Measurements from ENCODE around the gene PRAMEF11. TPM values are rescaled to one million over a fixed set of nuclear protein-coding genes. Genes with fewer than 3 reads are reported as not detected.

PRAMEF11 gene
- total and polyA plus RNA-seq, 2 of the 8 experiments (the other 6 are each of a cell fraction or from before 2014, with no cell fraction given): not detected

DNA sequence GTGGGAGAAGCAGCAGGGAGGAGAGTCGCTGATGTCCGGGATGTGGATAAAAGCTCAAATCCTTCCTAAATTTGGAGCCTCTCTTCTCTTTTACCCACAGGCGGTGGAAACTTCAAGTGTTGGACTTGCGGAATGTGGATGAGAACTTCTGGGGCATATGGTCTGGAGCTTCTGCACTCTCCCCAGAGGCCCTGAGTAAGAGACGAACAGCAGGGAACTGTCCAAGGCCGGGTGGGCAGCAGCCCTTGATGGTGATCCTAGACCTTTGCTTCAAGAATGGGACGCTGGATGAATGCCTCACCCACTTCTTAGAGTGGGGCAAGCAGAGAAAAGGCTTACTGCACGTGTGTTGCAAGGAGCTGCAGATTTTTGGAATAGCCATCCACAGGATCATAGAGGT lies 55.8 kb downstream of the PRAMEF11 start:
- POLR2A ChIA-PET (ENCODE audit: partially characterized antibody): no interaction called here
- CTCF ChIA-PET (ENCODE audit: partially characterized antibody): interaction anchor here (0.6 to 1.8 kb wide), 5 partner anchors 10 to 739 kb away, joined by 3 to 5 read pairs (median 3); no protein-coding TSS in a partner anchor
- no peak for TF ChIP-seq BACH1 (IDR thresholded peaks at IDR 0.05; ENCODE audit: low read length)
- no peak for TF ChIP-seq KDM4A (IDR thresholded peaks at IDR 0.05; ENCODE audit: low read depth, low read length, severe bottlenecking)
- no peak for TF ChIP-seq E2F6 (IDR thresholded peaks at IDR 0.05)
- TF ChIP-seq ASH2L (IDR thresholded peaks at IDR 0.05; ENCODE audit: low read length): no peak
- no peak for TF ChIP-seq BCL11A (IDR thresholded peaks at IDR 0.05; ENCODE audit: low read depth in 2 of 2, low read length in 2 of 2)
- no peak for TF ChIP-seq JUND (IDR thresholded peaks at IDR 0.05; ENCODE audit: low read length)
- no peak for TF ChIP-seq CBX8 (IDR thresholded peaks at IDR 0.05; ENCODE audit: borderline replicate concordance, low read depth, low read length)
- TF ChIP-seq SIX5 (IDR thresholded peaks at IDR 0.05; ENCODE audit: low read depth, low read length): no peak
- TF ChIP-seq, protein P1, sequence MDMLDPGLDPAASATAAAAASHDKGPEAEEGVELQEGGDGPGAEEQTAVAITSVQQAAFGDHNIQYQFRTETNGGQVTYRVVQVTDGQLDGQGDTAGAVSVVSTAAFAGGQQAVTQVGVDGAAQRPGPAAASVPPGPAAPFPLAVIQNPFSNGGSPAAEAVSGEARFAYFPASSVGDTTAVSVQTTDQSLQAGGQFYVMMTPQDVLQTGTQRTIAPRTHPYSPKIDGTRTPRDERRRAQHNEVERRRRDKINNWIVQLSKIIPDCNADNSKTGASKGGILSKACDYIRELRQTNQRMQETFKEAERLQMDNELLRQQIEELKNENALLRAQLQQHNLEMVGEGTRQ (IDR thresholded peaks at IDR 0.05; ENCODE audit: low read length): no peak
- no peak for TF ChIP-seq MAFK (IDR thresholded peaks at IDR 0.05; ENCODE audit: low read depth, low read length)
- TF ChIP-seq CTCF (IDR thresholded peaks at IDR 0.05; ENCODE audit: control extremely low read depth in 1 of 3, insufficient read depth in 1 of 3, low read depth in 1 of 3, low read length in 3 of 3): no peak

More for the DNA sequence above, 55.8 kb downstream of the PRAMEF11 start:
- Histone ChIP-seq H2AFZ (ENCODE audit: low read length) (no peak overlapping the region), H4K5ac (ENCODE audit: insufficient read length, low read depth, low read length) (no peak overlapping the region), H3K4me3 (ENCODE audit: extremely low read depth in 1 of 4, insufficient read depth in 2 of 4, low read depth in 3 of 4, low read length in 4 of 4) (no peak overlapping the region), H3K79me2 (ENCODE audit: control insufficient read depth in 1 of 2, insufficient read depth in 2 of 2, low read length in 2 of 2) (no peaks in the 10 kb centered on the region), H3K23me2 (ENCODE audit: low read depth, low read length) (no peaks in the 10 kb centered on the region), H3K23ac (ENCODE audit: insufficient read length) (no peak overlapping the region), H3K9me3 (ENCODE audit: insufficient read depth in 2 of 2, low read depth in 1 of 2, low read length in 1 of 2) (no peaks in the 10 kb centered on the region), H3K4me2 (ENCODE audit: insufficient read depth in 1 of 2, low read depth in 2 of 2, low read length in 2 of 2) (no peak overlapping the region), H4K20me1 (replicated peaks in 1 of 2; ENCODE audit: control insufficient read depth in 1 of 2, insufficient read depth in 2 of 2, low read length in 2 of 2) (no peaks in the 10 kb centered on the region), H2BK20ac (ENCODE audit: low read length) (no peak overlapping the region), H3K4ac (replicated peaks; ENCODE audit: insufficient read length, low read depth, low read length) (no peak overlapping the region), H3K36me3 (ENCODE audit: control insufficient read depth in 2 of 4, insufficient read depth in 4 of 4, low read length in 3 of 4) (no peaks in the 10 kb centered on the region; a peak in 1 of 8 replicates), H3K27me3 (replicated peaks in 1 of 4; ENCODE audit: control insufficient read depth in 3 of 4, extremely low read depth in 1 of 4, insufficient read depth in 3 of 4, low read length in 3 of 4) (no peaks in the 10 kb centered on the region), H2BK5ac (ENCODE audit: low read depth, low read length) (no peak overlapping the region), H2BK15ac (ENCODE audit: low read length) (no peak overlapping the region), H2BK120ac (replicated peaks; ENCODE audit: low read depth, low read length) (no peak overlapping the region), H3K14ac (ENCODE audit: insufficient read length) (no peak overlapping the region), H2BK12ac (ENCODE audit: low read depth, low read length) (no peak overlapping the region), H2AK5ac (ENCODE audit: low read depth, low read length) (no peak overlapping the region), H3K18ac (ENCODE audit: extremely low read depth, low read length) (no peak overlapping the region), H3K4me1 (replicated peaks in 1 of 4; ENCODE audit: control insufficient read depth in 3 of 4, insufficient read depth in 4 of 4, low read length in 3 of 4) (no peaks in the 10 kb centered on the region), H4K8ac (ENCODE audit: extremely low read depth, insufficient read depth, low read length) (no peak overlapping the region), H3K27ac (ENCODE audit: low read depth, low read length) (no peak overlapping the region), H3K9ac (replicated peaks in 1 of 4; ENCODE audit: extremely low read depth in 1 of 4, low read depth in 3 of 4, low read length in 3 of 4) (no peak overlapping the region), H3K56ac (replicated peaks; ENCODE audit: insufficient read length, low read depth, low read length) (no peak overlapping the region), H3K79me1 (ENCODE audit: low read depth, low read length) (no peaks in the 10 kb centered on the region), H4K91ac (replicated peaks; ENCODE audit: insufficient read length, low read length) (no peak overlapping the region)
- FAIRE-seq: no peak
- no peak for DNase-seq (ENCODE audit: low read depth in 1 of 2, low spot score in 2 of 2)
- WGBS, 2 experiments (ENCODE audit: extremely low coverage in 1 of 2, insufficient coverage in 1 of 2, insufficient read length in 1 of 2, insufficient replicate concordance in 2 of 2, low coverage in 1 of 2, low lambda C conversion rate in 2 of 2, missing lambda C conversion rate in 1 of 2): 79% methylated on average over 8 of the region's 8 CpGs; no CpG with 5 or more reads in 1 of the 2 experiments
